ENCODE measurements around the gene CHRNA9. TPM values are rescaled to one million over a fixed set of nuclear protein-coding genes. Genes with fewer than 3 reads are reported as not detected.

Gene CHRNA9
- total RNA-seq, 2 experiments from 2014 or later = not detected

DNA sequence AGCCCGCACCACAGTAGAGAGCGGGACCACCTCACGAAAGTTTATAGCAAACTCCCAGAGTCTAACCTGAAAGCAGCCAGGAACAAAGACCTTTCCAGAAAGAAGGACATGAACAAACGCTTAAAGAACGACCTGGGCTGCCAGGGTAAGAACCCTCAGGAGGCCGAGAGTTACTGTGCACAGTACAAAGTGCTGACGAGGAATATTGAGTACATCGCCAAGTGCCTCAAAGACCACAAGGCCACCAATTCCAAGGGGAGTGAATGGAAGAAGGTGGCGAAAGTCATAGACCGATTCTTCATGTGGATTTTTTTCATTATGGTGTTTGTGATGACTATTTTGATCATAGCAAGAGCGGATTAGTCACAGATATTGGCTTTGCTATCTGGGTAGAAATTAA, 19.0 kb downstream of the CHRNA9 start:
- Histone ChIP-seq H3K36me3 (ENCODE audit: insufficient read depth, low read length) (no peaks in the 10 kb centered on the region), H3K4me1 (ENCODE audit: insufficient read depth, low read length, poor library complexity, severe bottlenecking) (peaks cover 8% of the 10 kb centered on the region), H3K79me2 (ENCODE audit: insufficient read depth, low read depth, low read length) (no peaks in the 10 kb centered on the region), H4K20me1 (ENCODE audit: insufficient read depth, low read length) (no peaks in the 10 kb centered on the region), H3K4me3 (ENCODE audit: low read depth, low read length, poor library complexity, severe bottlenecking) (no peak overlapping the region), H3K9me2 (ENCODE audit: insufficient read depth, low read length) (no peaks in the 10 kb centered on the region), H2AFZ (ENCODE audit: low read length) (no peak overlapping the region), H3K4me2 (ENCODE audit: low read length) (no peak overlapping the region), H3K9me3 (ENCODE audit: low read length) (no peaks in the 10 kb centered on the region), H3K27ac (ENCODE audit: low read depth, low read length, poor library complexity, severe bottlenecking) (no peak overlapping the region)
- DNase-seq (ENCODE audit: low spot score) = no peak
- CTCF ChIA-PET (ENCODE audit: unreplicated experiment) = no interaction called here
- BruUV-seq (replicated peaks) = no TSS peak
- intact Hi-C loops (cut with micrococcal nuclease; ENCODE audit: unreplicated experiment) = no loop called here
- no peak for TF ChIP-seq EZH2phosphoT487 (IDR thresholded peaks at IDR 0.05; ENCODE audit: borderline replicate concordance, low read depth, low read length)
- TF ChIP-seq, protein P1, sequence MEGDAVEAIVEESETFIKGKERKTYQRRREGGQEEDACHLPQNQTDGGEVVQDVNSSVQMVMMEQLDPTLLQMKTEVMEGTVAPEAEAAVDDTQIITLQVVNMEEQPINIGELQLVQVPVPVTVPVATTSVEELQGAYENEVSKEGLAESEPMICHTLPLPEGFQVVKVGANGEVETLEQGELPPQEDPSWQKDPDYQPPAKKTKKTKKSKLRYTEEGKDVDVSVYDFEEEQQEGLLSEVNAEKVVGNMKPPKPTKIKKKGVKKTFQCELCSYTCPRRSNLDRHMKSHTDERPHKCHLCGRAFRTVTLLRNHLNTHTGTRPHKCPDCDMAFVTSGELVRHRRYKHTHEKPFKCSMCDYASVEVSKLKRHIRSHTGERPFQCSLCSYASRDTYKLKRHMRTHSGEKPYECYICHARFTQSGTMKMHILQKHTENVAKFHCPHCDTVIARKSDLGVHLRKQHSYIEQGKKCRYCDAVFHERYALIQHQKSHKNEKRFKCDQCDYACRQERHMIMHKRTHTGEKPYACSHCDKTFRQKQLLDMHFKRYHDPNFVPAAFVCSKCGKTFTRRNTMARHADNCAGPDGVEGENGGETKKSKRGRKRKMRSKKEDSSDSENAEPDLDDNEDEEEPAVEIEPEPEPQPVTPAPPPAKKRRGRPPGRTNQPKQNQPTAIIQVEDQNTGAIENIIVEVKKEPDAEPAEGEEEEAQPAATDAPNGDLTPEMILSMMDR (conservative IDR thresholded peaks at IDR 0.05; ENCODE audit: low read length) = no peak
- POLR2A ChIA-PET = no interaction called here

DNA sequence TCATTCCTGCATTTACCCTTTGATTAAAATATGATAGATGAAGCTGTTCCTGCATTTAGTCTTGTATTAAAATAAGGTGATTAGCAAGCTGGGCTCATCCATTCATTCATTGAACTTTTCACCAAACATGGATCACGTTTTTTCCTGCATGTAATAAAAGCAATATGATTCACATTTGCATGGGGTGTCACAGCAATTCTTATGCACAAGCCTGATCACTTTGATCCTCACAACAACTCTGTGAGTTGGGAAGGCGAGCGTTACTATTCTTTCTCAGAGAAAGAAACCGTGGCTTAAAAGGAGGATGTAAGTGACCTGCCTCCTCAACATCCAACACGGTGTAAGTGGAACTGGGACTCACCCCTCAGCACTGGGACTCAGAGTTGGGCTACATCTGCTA, 20.0 kb downstream of the CHRNA9 start:
- intact Hi-C loops (cut with micrococcal nuclease; ENCODE audit: unreplicated experiment) = no loop called here
- H3K36me3 ChIP-seq (ENCODE audit: insufficient read depth, low read length) = no peaks in the 10 kb centered on the region
- DNase-seq (ENCODE audit: low spot score) = no peak
- no peak overlapping the region for H3K4me2 ChIP-seq (ENCODE audit: low read length)
- ChIA-PET CTCF (ENCODE audit: unreplicated experiment) (interaction anchor here (0.5 kb wide), 1 partner anchor 579 kb away, joined by 3 read pairs; no protein-coding TSS in a partner anchor), POLR2A (no interaction called here)
- no peak overlapping the region for H3K4me3 ChIP-seq (ENCODE audit: low read depth, low read length, poor library complexity, severe bottlenecking)
- peaks cover under 1% of the 10 kb centered on the region for H3K4me1 ChIP-seq (ENCODE audit: insufficient read depth, low read length, poor library complexity, severe bottlenecking)
- TF ChIP-seq EZH2phosphoT487 (IDR thresholded peaks at IDR 0.05; ENCODE audit: borderline replicate concordance, low read depth, low read length) = no peak
- TF ChIP-seq, protein P1 (conservative IDR thresholded peaks at IDR 0.05; ENCODE audit: low read length) = no peak
- peak overlapping the region; percentile 9; the same call in 1 of the 2 replicates for H2AFZ ChIP-seq (ENCODE audit: low read length)
- no peaks in the 10 kb centered on the region for H3K79me2 ChIP-seq (ENCODE audit: insufficient read depth, low read depth, low read length)
- no TSS peak for BruUV-seq (replicated peaks)
- no peak overlapping the region for H3K27ac ChIP-seq (ENCODE audit: low read depth, low read length, poor library complexity, severe bottlenecking)
- no peaks in the 10 kb centered on the region for H3K9me2 ChIP-seq (ENCODE audit: insufficient read depth, low read length)
- no peaks in the 10 kb centered on the region for H4K20me1 ChIP-seq (ENCODE audit: insufficient read depth, low read length)
- no peaks in the 10 kb centered on the region for H3K9me3 ChIP-seq (ENCODE audit: low read length)

DNA sequence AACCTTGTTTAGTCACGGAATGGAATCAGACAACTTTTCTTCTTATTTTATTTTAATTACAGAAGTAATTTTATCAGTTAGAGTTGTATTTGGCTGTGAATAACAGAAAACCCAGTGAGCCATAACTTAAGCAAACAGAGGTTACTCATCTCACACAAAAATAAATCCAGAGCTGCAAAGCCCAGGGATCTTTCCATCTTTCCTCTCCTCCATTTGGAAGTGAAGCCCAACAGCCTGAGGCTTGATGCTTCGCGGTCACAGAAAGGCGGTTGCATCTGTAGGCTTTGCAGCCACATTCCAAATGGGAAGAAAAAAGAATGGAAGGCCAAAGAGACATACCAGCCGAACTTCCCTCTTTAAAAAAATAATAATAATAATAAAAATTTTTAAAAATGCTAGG, 22.6 kb downstream of the CHRNA9 start:
- TF ChIP-seq EZH2phosphoT487 (IDR thresholded peaks at IDR 0.05; ENCODE audit: borderline replicate concordance, low read depth, low read length) = no peak
- TF ChIP-seq, protein P1 (conservative IDR thresholded peaks at IDR 0.05; ENCODE audit: low read length) = no peak
- no peak overlapping the region for H2AFZ ChIP-seq (ENCODE audit: low read length)
- CTCF ChIA-PET (ENCODE audit: unreplicated experiment) = no interaction called here
- no peaks in the 10 kb centered on the region for H3K9me2 ChIP-seq (ENCODE audit: insufficient read depth, low read length)
- no peaks in the 10 kb centered on the region for H3K36me3 ChIP-seq (ENCODE audit: insufficient read depth, low read length)
- intact Hi-C loops (cut with micrococcal nuclease; ENCODE audit: unreplicated experiment) = no loop called here
- no peaks in the 10 kb centered on the region for H3K9me3 ChIP-seq (ENCODE audit: low read length)
- H3K4me3 ChIP-seq (ENCODE audit: low read depth, low read length, poor library complexity, severe bottlenecking) = no peak overlapping the region
- BruUV-seq (replicated peaks) = no TSS peak
- H3K79me2 ChIP-seq (ENCODE audit: insufficient read depth, low read depth, low read length) = no peaks in the 10 kb centered on the region
- no peaks in the 10 kb centered on the region for H4K20me1 ChIP-seq (ENCODE audit: insufficient read depth, low read length)
- no peaks in the 10 kb centered on the region for H3K4me1 ChIP-seq (ENCODE audit: insufficient read depth, low read length, poor library complexity, severe bottlenecking)
- H3K4me2 ChIP-seq (ENCODE audit: low read length) = no peak overlapping the region
- POLR2A ChIA-PET = interaction anchor here (0.6 kb wide), 1 partner anchor 65 kb away, joined by 3 read pairs; no protein-coding TSS in a partner anchor
- no peak overlapping the region for H3K27ac ChIP-seq (ENCODE audit: low read depth, low read length, poor library complexity, severe bottlenecking)
- no peak for DNase-seq (ENCODE audit: low spot score)
